ENCODE results near the gene CA4. TPM values are rescaled to one million over a fixed set of nuclear protein-coding genes. Genes with fewer than 3 reads are reported as not detected.

CA4 gene
- polyA plus RNA-seq, 2 of the 4 experiments (the other 2 are of a cell fraction) = 0.06 TPM; not detected in 1

DNA sequence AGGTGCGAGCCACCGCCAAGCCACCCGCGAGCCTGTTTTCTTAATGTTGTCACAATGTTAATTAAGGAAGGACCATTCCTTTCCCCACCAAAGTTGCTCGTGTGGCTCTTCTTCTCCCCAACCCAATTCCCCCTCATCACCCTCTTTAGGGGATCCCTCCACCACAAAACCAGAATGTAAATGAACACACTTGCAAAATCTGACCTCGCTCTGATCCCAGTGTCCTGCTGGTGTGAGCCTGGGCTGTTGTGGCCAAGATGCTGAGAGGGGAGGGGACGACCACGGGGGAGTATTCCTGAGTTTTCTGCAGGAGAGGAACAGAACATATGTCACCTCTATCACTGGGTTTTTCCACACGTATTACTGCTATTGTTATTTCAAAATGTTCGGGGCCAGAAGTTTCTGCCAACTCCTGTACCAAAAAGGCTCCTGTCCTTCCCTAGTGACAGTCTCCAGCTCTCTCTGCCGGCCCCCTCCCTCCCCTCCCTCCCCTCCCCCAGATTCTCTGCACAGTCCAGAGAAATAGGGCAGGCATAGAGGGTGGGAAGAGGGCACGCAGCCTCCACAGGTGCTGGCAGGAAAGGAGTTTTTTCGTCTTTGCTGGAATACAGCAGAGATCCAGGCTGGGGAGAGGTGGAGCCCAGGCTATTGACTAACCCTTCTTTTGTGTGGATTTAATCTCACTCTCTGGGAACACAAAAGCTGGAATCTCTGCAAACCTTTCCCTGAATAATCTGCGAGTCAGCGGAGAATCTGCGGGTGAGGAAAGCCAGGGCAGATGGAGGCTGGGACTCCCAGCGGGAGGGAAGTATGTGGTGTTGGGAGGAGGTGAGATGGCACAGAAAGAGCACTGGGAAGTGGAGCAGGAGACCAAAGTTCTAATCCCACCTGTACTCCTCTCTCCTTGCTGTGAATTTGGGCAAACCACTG lies 4.5 kb upstream of the CA4 start:
- no peak overlapping the region for H3K4me2 ChIP-seq
- no peak overlapping the region for H3K27ac ChIP-seq
- ChIA-PET POLR2A (no interaction called here), CTCF (interaction anchor here (0.6 to 10.1 kb wide), 5 partner anchors 10 to 277 kb away, joined by 3 to 150 read pairs (median 4); partner anchors contain the start of genes CA4 and CHCT1)
- H3K4me3 ChIP-seq = no peak overlapping the region
- peaks cover 29% of the 10 kb centered on the region for H3K4me1 ChIP-seq
- 53% methylated on average over 17 of the region's 17 CpGs for WGBS (ENCODE audit: missing lambda C conversion rate)
- H3K9me3 ChIP-seq = no peaks in the 10 kb centered on the region
- FAIRE-seq (no peak), ATAC-seq (no peak), DNase-seq (ENCODE audit: low read depth in 1 of 2, low spot score in 1 of 2) (no peak)
- TF ChIP-seq FOSL2 (IDR thresholded peaks at IDR 0.05) (no peak), FOSL2 (CRISPR knock-in tag; IDR thresholded peaks at IDR 0.05) (no peak), ESRRA (IDR thresholded peaks at IDR 0.05; ENCODE audit: borderline replicate concordance, low read length) (no peak), BHLHE40 (IDR thresholded peaks at IDR 0.05; ENCODE audit: low read depth, low read length) (no peak), TP53 (CRISPR knock-in tag; IDR thresholded peaks at IDR 0.05) (no peak), MYC (IDR thresholded peaks at IDR 0.05; ENCODE audit: borderline replicate concordance, low read length) (no peak), CHD2 (IDR thresholded peaks at IDR 0.05; ENCODE audit: low read length, partially characterized antibody) (no peak), NFE2L2 (conservative IDR thresholded peaks at IDR 0.05; ENCODE audit: low read length) (no peak), ZFP36 (IDR thresholded peaks at IDR 0.05; ENCODE audit: borderline replicate concordance, partially characterized antibody) (no peak), BCL3 (IDR thresholded peaks at IDR 0.05) (no peak), HOXB5 (CRISPR knock-in tag; IDR thresholded peaks at IDR 0.05) (no peak), POLR2AphosphoS2 (conservative IDR thresholded peaks at IDR 0.05; ENCODE audit: low read length) (no peak), ELK1 (IDR thresholded peaks at IDR 0.05; ENCODE audit: low read depth, low read length) (no peak), EHMT2 (IDR thresholded peaks at IDR 0.05; ENCODE audit: low read depth) (no peak), CBX2 (IDR thresholded peaks at IDR 0.05; ENCODE audit: borderline replicate concordance, low read depth) (no peak), HDAC2 (IDR thresholded peaks at IDR 0.05) (no peak), JUN (IDR thresholded peaks at IDR 0.05) (no peak), MAFK (IDR thresholded peaks at IDR 0.05; ENCODE audit: partially characterized antibody) (no peak), MAZ (IDR thresholded peaks at IDR 0.05; ENCODE audit: borderline replicate concordance, low read depth, low read length) (no peak)
- TF ChIP-seq, protein P1, sequence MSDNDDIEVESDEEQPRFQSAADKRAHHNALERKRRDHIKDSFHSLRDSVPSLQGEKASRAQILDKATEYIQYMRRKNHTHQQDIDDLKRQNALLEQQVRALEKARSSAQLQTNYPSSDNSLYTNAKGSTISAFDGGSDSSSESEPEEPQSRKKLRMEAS (IDR thresholded peaks at IDR 0.05) = no peak

DNA sequence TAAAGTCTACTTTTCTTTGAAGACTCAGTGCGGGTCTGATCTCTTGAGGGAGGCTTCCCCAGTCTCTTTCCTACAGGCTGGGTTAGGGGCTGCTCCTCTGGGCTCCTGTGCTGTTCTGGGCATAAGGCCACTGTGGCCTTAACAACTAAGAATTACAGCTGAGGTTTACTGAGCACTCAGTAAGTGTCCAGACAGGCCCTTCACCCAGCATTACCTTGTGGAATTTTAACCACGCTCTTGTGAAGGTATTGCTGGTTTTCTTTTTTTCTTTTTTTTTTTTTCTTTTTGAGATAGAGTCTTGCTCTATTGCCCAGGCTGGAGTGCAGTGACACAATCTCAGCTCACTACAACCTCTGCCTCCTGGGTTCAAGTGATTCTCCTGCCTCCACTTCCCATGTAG lies 3.6 kb upstream of the CA4 start:
- no peak overlapping the region for H3K27ac ChIP-seq
- no peak for TF ChIP-seq HDAC2 (IDR thresholded peaks at IDR 0.05)
- TF ChIP-seq CEBPB (IDR thresholded peaks at IDR 0.05) = no peak
- TF ChIP-seq RFX5 (IDR thresholded peaks at IDR 0.05) = no peak
- no peak for TF ChIP-seq SREBF2 (IDR thresholded peaks at IDR 0.05)
- TF ChIP-seq JUN (IDR thresholded peaks at IDR 0.05) = no peak
- no peak for TF ChIP-seq POLR2AphosphoS2 (conservative IDR thresholded peaks at IDR 0.05; ENCODE audit: low read length)
- TF ChIP-seq, protein P2, sequence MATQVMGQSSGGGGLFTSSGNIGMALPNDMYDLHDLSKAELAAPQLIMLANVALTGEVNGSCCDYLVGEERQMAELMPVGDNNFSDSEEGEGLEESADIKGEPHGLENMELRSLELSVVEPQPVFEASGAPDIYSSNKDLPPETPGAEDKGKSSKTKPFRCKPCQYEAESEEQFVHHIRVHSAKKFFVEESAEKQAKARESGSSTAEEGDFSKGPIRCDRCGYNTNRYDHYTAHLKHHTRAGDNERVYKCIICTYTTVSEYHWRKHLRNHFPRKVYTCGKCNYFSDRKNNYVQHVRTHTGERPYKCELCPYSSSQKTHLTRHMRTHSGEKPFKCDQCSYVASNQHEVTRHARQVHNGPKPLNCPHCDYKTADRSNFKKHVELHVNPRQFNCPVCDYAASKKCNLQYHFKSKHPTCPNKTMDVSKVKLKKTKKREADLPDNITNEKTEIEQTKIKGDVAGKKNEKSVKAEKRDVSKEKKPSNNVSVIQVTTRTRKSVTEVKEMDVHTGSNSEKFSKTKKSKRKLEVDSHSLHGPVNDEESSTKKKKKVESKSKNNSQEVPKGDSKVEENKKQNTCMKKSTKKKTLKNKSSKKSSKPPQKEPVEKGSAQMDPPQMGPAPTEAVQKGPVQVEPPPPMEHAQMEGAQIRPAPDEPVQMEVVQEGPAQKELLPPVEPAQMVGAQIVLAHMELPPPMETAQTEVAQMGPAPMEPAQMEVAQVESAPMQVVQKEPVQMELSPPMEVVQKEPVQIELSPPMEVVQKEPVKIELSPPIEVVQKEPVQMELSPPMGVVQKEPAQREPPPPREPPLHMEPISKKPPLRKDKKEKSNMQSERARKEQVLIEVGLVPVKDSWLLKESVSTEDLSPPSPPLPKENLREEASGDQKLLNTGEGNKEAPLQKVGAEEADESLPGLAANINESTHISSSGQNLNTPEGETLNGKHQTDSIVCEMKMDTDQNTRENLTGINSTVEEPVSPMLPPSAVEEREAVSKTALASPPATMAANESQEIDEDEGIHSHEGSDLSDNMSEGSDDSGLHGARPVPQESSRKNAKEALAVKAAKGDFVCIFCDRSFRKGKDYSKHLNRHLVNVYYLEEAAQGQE (IDR thresholded peaks at IDR 0.05) = no peak
- TF ChIP-seq TP53 (CRISPR knock-in tag; IDR thresholded peaks at IDR 0.05) = no peak
- TF ChIP-seq FOSL2 (IDR thresholded peaks at IDR 0.05) = no peak
- TF ChIP-seq FOSL2 (CRISPR knock-in tag; IDR thresholded peaks at IDR 0.05) = no peak
- FAIRE-seq (no peak), ATAC-seq (no peak), DNase-seq (ENCODE audit: low read depth in 1 of 2, low spot score in 1 of 2) (no peak)
- no peak overlapping the region for H3K4me3 ChIP-seq
- no peaks in the 10 kb centered on the region for H3K9me3 ChIP-seq
- POLR2A ChIA-PET = no interaction called here
- peaks cover 36% of the 10 kb centered on the region for H3K4me1 ChIP-seq
- no peak overlapping the region for H3K4me2 ChIP-seq
- CTCF ChIA-PET = interaction anchor here (0.6 to 10.1 kb wide), 5 partner anchors 8 to 276 kb away, joined by 3 to 150 read pairs (median 4); partner anchors contain the start of genes CA4 and CHCT1
- 77% methylated on average over 2 of the region's 2 CpGs for WGBS (ENCODE audit: missing lambda C conversion rate)
